Measurements from ENCODE around the gene PTGR1. TPM values are rescaled to one million over a fixed set of nuclear protein-coding genes. Genes with fewer than 3 reads are reported as not detected.

The PTGR1 gene
- total and polyA plus RNA-seq, 7 donors = 8.0 to 32.2 (median 18.8) TPM

DNA sequence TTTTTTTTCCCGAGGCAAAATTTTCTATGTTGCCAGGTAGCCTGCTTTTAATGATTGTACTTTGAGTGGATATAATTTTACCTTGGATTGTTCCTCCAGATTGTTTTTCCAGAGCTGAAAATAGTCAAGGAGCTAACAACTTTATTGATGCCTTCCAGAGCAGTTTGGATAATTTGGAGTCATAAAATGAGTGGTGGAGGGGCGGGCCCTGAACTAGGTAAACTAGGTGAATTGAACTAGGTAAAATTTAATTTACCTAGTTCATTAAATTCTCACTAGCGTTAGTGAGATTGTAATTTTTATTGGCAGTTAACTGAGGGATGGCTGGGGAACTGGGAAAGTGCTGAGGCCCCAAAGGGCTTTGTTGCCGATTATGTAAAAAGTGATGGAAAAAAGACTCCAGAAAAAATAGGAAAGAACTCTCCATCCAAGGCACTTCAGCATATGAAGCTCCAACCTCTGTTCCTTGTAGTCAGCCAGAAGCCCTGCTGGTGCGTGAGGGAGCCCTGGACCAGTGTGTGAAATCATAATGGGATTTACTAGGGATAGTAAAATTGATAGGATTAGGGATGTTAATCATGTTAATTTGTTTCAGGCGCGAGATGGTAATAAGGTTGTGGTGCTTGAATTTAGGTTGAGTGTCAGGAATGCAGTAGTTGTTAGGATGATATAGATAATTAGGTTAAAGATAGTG is 33.4 kb upstream of the PTGR1 start:
- Histone ChIP-seq H3K27me3 (ENCODE audit: insufficient read depth in 3 of 3, low read length in 2 of 3) (no peaks in the 10 kb centered on the region), H3K4me3 (peak overlapping the region; percentile 82), H3K9me3 (no peaks in the 10 kb centered on the region), H3K4me1 (peaks cover 30% of the 10 kb centered on the region), H3K36me3 (ENCODE audit: insufficient read depth in 1 of 2, low read depth in 1 of 2) (peaks cover 0 to 2% of the 10 kb centered on the region in 2 donors), H3K27ac (no peak overlapping the region)
- 56 to 72% (median 58%) methylated on average over 7 of the region's 7 CpGs for WGBS, 3 donors
- intact Hi-C loops (cut with DNase I) = loop anchor here in 1 of 2 donors (5.0 kb wide), 2 partner anchors 36 to 151 kb away; partner anchors contain the start of genes ECPAS and PTGR1
- DNase-seq (no peak), ATAC-seq (no peak)
- no peak for TF ChIP-seq CTCF (IDR thresholded peaks at IDR 0.05)

DNA sequence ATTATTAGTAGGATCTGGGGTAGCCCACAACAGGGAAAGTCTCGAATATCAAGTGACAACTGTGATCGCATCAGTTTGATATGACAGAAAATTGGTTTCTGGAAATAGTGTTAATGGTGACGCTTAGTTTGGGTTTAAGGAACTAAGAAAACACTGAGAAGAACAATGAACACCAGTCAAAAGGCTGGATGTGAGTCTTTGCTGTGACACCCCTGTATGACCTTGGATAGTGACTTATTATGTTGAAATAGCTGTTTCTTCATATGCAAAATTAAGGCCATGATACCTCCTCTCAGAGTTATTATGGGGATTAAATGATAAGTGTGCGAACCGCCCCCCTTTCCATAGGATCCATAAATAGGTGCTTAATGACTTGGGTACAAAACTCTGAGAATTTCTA is 32.6 kb upstream of the PTGR1 start:
- Histone ChIP-seq H3K36me3 (ENCODE audit: insufficient read depth in 1 of 2, low read depth in 1 of 2) (peaks cover 0 to 2% of the 10 kb centered on the region in 2 donors), H3K27me3 (ENCODE audit: insufficient read depth in 3 of 3, low read length in 2 of 3) (no peaks in the 10 kb centered on the region), H3K4me1 (peaks cover 27% of the 10 kb centered on the region), H3K4me3 (peak overlapping the region; percentile 82), H3K9me3 (no peaks in the 10 kb centered on the region), H3K27ac (peak overlapping the region; percentile 89)
- ATAC-seq (peak in 1 of 4 donors; percentile 36), DNase-seq (no peak)
- intact Hi-C loops (cut with DNase I) = loop anchor here in 1 of 2 donors (5.0 kb wide), 2 partner anchors 35 to 150 kb away; partner anchors contain the start of genes ECPAS and PTGR1
- WGBS, 3 donors = 24 to 35% (median 31%) methylated on average over 5 of the region's 5 CpGs
- no peak for TF ChIP-seq CTCF (IDR thresholded peaks at IDR 0.05)

GRCh38 chr9:111631214-111631971 is 31.9 kb upstream of the PTGR1 start, which contains the start of gene DNAJC25:
DNAJC25 (plus strand) TSS chr9:111631334; CDS start chr9:111631408, 74 bp downstream.
- no peak for TF ChIP-seq CTCF (IDR thresholded peaks at IDR 0.05)
- 0% methylated on average over 63 to 79 of the region's 79 CpGs for WGBS, 3 donors
- intact Hi-C loops (cut with DNase I) = loop anchor here in 1 of 2 donors (5.0 kb wide), 2 partner anchors 34 to 149 kb away; partner anchors contain the start of genes ECPAS and PTGR1
- ATAC-seq (peak; percentile 99 to 100 (median 100)), DNase-seq (peak; percentile 96 to 98)
- Histone ChIP-seq H3K9me3 (no peaks in the 10 kb centered on the region), H3K27me3 (ENCODE audit: insufficient read depth in 3 of 3, low read length in 2 of 3) (no peaks in the 10 kb centered on the region), H3K27ac (peak within 1 kb of the TSS; percentile 89), H3K4me3 (peak within 1 kb of the TSS; percentile 82), H3K4me1 (peaks cover 22% of the 10 kb centered on the region), H3K36me3 (ENCODE audit: insufficient read depth in 1 of 2, low read depth in 1 of 2) (peaks cover 0 to 2% of the 10 kb centered on the region in 2 donors)

GRCh38 chr9:111630964-111631213 is 31.4 kb upstream of the PTGR1 start:
- Histone ChIP-seq H3K27me3 (ENCODE audit: insufficient read depth in 3 of 3, low read length in 2 of 3) (no peaks in the 10 kb centered on the region), H3K27ac (peak overlapping the region; percentile 89), H3K9me3 (no peaks in the 10 kb centered on the region), H3K4me1 (peaks cover 17% of the 10 kb centered on the region), H3K4me3 (peak overlapping the region; percentile 82), H3K36me3 (ENCODE audit: insufficient read depth in 1 of 2, low read depth in 1 of 2) (peaks cover 0 to 2% of the 10 kb centered on the region in 2 donors)
- no peak for TF ChIP-seq CTCF (IDR thresholded peaks at IDR 0.05)
- ATAC-seq = no peak
- intact Hi-C loops (cut with DNase I) = loop anchor here in 1 of 2 donors (5.0 kb wide), 2 partner anchors 34 to 149 kb away; partner anchors contain the start of genes ECPAS and PTGR1
- DNase-seq = no peak
- 0 to 1% (median 1%) methylated on average over 14 of the region's 14 CpGs for WGBS, 3 donors

Measured in psoas muscle (tissue), 8 donors.